GM12878 (cell line): ENCODE results near the gene COL6A1. TPM values are rescaled to one million over a fixed set of nuclear protein-coding genes. Genes with fewer than 3 reads are reported as not detected.

Experiments
- ATAC-seq: fragments of 200-7000 bp; cut with Tn5 transposase; 3 replicates; pipeline ENCODE4 v1.9.1; 2020; ENCODE audit warnings: mild to moderate bottlenecking, moderate library complexity
- BruUV-seq: library from RNA; stranded (reverse); fragments of 400-500 nt; replicated peaks from 2 replicates; lab custom pipeline; 2021; lab: Mats Ljungman, UMichigan
- CTCF ChIA-PET: fragments of 300-600 bp; sonication (Branson Sonifier 250); formaldehyde crosslinking; extraction: SDS; loops from one replicate; lab custom pipeline; 2021; ENCODE audit warnings: inconsistent platforms; lab: Yijun Ruan, JAX
- POLR2A ChIA-PET: fragments of 350-600 bp; formaldehyde crosslinking; extraction: SDS; loops from one replicate; lab custom pipeline; 2021; ENCODE audit warnings: inconsistent platforms; lab: Charles Lee
- RAD21 ChIA-PET: fragments of 300-600 bp; sonication (Branson Sonifier 250); formaldehyde crosslinking; loops from one replicate; lab custom pipeline; 2023; ENCODE audit warnings: antibody characterized with exemption; ENCODE audit not compliant: unreplicated experiment; lab: Charles Lee
- SMC1A ChIA-PET: fragments of 300-600 bp; sonication (Branson Sonifier 250); formaldehyde crosslinking; loops from one replicate; lab custom pipeline; 2023; ENCODE audit not compliant: unreplicated experiment, uncharacterized antibody; lab: Charles Lee
- DNase-seq: peaks from one replicate; pipeline ENCODE4 v3.0.0-alpha.2; 2011; ENCODE audit warnings: low read depth, low spot score
- FAIRE-seq: peaks from 3 replicates; lab custom pipeline; 2011; peaks lifted over from hg19 to GRCh38; lab: Jason Lieb, UNC
- H2AFZ ChIP-seq: 2 replicates; pipeline ENCODE4 v1.6.0; 2011; ENCODE audit warnings: low read depth, low read length, control low read depth; ENCODE audit not compliant: control insufficient read depth
- H3K27ac ChIP-seq: 2 replicates; pipeline ENCODE4 v1.5.1; 2011; ENCODE audit warnings: control low read depth; ENCODE audit not compliant: control insufficient read depth, insufficient read depth
- H3K27me3 ChIP-seq, 2 experiments: replicated peaks in 1 of 2; 2 replicates each; pipeline versions ENCODE4 v1.6.0 to v1.6.1; 2011; ENCODE audit warnings: low read length in 1 of 2; ENCODE audit not compliant: control insufficient read depth in 2 of 2, insufficient read depth in 2 of 2
- H3K36me3 ChIP-seq, 2 experiments: 2 replicates each; pipeline ENCODE4 v1.5.1; 2011; ENCODE audit warnings: low read length in 1 of 2; ENCODE audit not compliant: control insufficient read depth in 2 of 2, insufficient read depth in 2 of 2
- H3K4me1 ChIP-seq: 2 replicates; pipeline ENCODE4 v1.6.1; 2011; ENCODE audit warnings: mild to moderate bottlenecking, low read length, moderate library complexity, mixed read lengths; ENCODE audit not compliant: control insufficient read depth, insufficient read depth
- H3K4me2 ChIP-seq: 2 replicates; pipeline ENCODE4 v1.6.0; 2011; ENCODE audit warnings: control low read depth; ENCODE audit not compliant: control insufficient read depth, insufficient read depth
- H3K4me3 ChIP-seq: fragments of 200-600 bp; sonication (generic); 2 replicates; pipeline ENCODE4 v1.5.1; 2016
- H3K79me2 ChIP-seq: 2 replicates; pipeline ENCODE4 v1.6.0; 2011; ENCODE audit warnings: low read length; ENCODE audit not compliant: control insufficient read depth, insufficient read depth
- H3K9ac ChIP-seq: 2 replicates; pipeline ENCODE4 v1.8.0; 2011; ENCODE audit warnings: low read length, control low read depth, mixed read lengths; ENCODE audit not compliant: control insufficient read depth, insufficient read depth
- H3K9me3 ChIP-seq: replicated peaks from 3 replicates; pipeline ENCODE4 v1.5.1; 2011; ENCODE audit warnings: mild to moderate bottlenecking, low read length; ENCODE audit not compliant: control insufficient read depth, insufficient read depth
- H4K20me1 ChIP-seq: 2 replicates; pipeline ENCODE4 v1.6.0; 2011; ENCODE audit not compliant: control insufficient read depth, insufficient read depth
- ATF7 ChIP-seq: fragments of 450-650 bp; IDR thresholded peaks from 2 replicates; pipeline ENCODE4 v1.6.1; 2016; ENCODE audit warnings: low read depth, mild to moderate bottlenecking
- BHLHE40 ChIP-seq, 2 experiments: fragments of 450-650 bp in 1 of 2; IDR thresholded peaks; 2 replicates each; pipeline ENCODE4 v1.6.1; 2011 to 2017; ENCODE audit warnings: low read depth in 2 of 2, borderline replicate concordance in 1 of 2, improper control_type of control experiment in 1 of 2, low read length in 1 of 2, mild to moderate bottlenecking in 1 of 2
- BRCA1 ChIP-seq: IDR thresholded peaks from 2 replicates; pipeline ENCODE4 v1.6.1; 2011; ENCODE audit warnings: low read depth, low read length, improper control_type of control experiment
- EZH2 ChIP-seq: IDR thresholded peaks from 2 replicates; pipeline ENCODE4 v1.6.1; 2012; ENCODE audit warnings: low read depth, mild to moderate bottlenecking, control low read depth, inconsistent platforms, low read length, borderline replicate concordance; ENCODE audit not compliant: control insufficient read depth
- JUNB ChIP-seq: IDR thresholded peaks from 2 replicates; pipeline ENCODE4 v1.6.1; 2016; ENCODE audit warnings: antibody characterized with exemption, mild to moderate bottlenecking
- KAT2A ChIP-seq: conservative IDR thresholded peaks from 2 replicates; pipeline ENCODE4 v1.6.1; 2011; ENCODE audit warnings: low read depth, low read length; ENCODE audit not compliant: control insufficient read depth
- POLR2AphosphoS2 ChIP-seq: IDR thresholded peaks from 2 replicates; pipeline ENCODE4 v1.6.1; 2011; ENCODE audit warnings: low read depth, mild to moderate bottlenecking, low read length, improper control_type of control experiment, moderate library complexity
- SIN3A ChIP-seq: IDR thresholded peaks from 2 replicates; pipeline ENCODE4 v1.6.1; 2012; ENCODE audit warnings: low read depth, low read length, improper control_type of control experiment
- SMC3 ChIP-seq: IDR thresholded peaks from 2 replicates; pipeline ENCODE4 v1.6.1; 2011; ENCODE audit warnings: low read length, improper control_type of control experiment, borderline replicate concordance
- TCF12 ChIP-seq: IDR thresholded peaks from 2 replicates; pipeline ENCODE4 v1.6.1; 2011; ENCODE audit warnings: low read depth, mild to moderate bottlenecking, low read length
- YBX1 ChIP-seq: fragments of 450-650 bp; IDR thresholded peaks from 2 replicates; pipeline ENCODE4 v1.6.1; 2016; ENCODE audit warnings: antibody characterized with exemption
- ZBED1 ChIP-seq: IDR thresholded peaks from 2 replicates; pipeline ENCODE4 v1.6.1; 2016; ENCODE audit warnings: borderline replicate concordance
- ZNF24 ChIP-seq: fragments of 450-650 bp; IDR thresholded peaks from 2 replicates; pipeline ENCODE4 v1.6.1; 2017; ENCODE audit warnings: antibody characterized with exemption, mild to moderate bottlenecking
- WGBS: methylation state at CpG from one replicate; pipeline ENCODE4 v1.1.6; 2016; ENCODE audit warnings: low lambda C conversion rate; ENCODE audit not compliant: insufficient replicate concordance, insufficient coverage; ENCODE audit errors: missing lambda C conversion rate; 5-methylcytosine and 5-hydroxymethylcytosine counted together
- in situ Hi-C: fragments of 300-500 bp; cut with MboI; formaldehyde crosslinking; loops from 9 replicates; pipeline ENCODE4 v1.14.3; 2018; ENCODE audit warnings: mixed read lengths
- intact Hi-C: fragments of 100-400 bp; cut with micrococcal nuclease; formaldehyde crosslinking; loops from one replicate; pipeline ENCODE4 v1.14.2; 2022; ENCODE audit not compliant: unreplicated experiment
- polyA plus RNA-seq, 11 experiments: library from polyadenylated mRNA; depleted of rRNA in 4 of 11; unstranded in 6 of 11; stranded (reverse) in 5 of 11; fragments of >200 nt; fragmentation: Nextera tagmentation in 4 of 11; fragmentation: Illumina TruSeq in 1 of 11; extraction: Ambion mirVana in 4 of 11; extraction: Trizol in 1 of 11; gene quantifications; 1 replicate in 1 of 11; 2 replicates in 10 of 11; pipeline versions ENCODE4 v1.2.1 to v1.2.3, GENCODE V29; 2011 to 2016; ENCODE audit warnings: inconsistent platforms in 2 of 11, missing spikeins in 2 of 11, low read depth in 1 of 11
- total RNA-seq, 4 experiments: library from RNA; depleted of rRNA in 3 of 4; stranded (reverse); fragments of >200 nt in 3 of 4; fragmentation: Illumina TruSeq in 1 of 4; extraction: Trizol in 1 of 4; gene quantifications; 2 replicates each; pipeline versions ENCODE4 v1.2.1 to v1.2.3, GENCODE V29; 2013 to 2021
- TF ChIP-seq, protein P1 (sequence below): IDR thresholded peaks from 2 replicates; pipeline ENCODE4 v1.6.1; 2011; ENCODE audit warnings: borderline replicate concordance, low read depth, mild to moderate bottlenecking, moderate library complexity, low read length; ENCODE audit not compliant: insufficient read depth, poor library complexity, severe bottlenecking
- TF ChIP-seq, protein P2 (sequence below): fragments of 450-650 bp; IDR thresholded peaks from 2 replicates; pipeline ENCODE4 v1.6.1; 2017; ENCODE audit warnings: mild to moderate bottlenecking, moderate library complexity
- TF ChIP-seq, protein P3 (sequence below): fragments of 450-650 bp; IDR thresholded peaks from 2 replicates; pipeline ENCODE4 v1.6.1; 2016; ENCODE audit warnings: mild to moderate bottlenecking

The COL6A1 gene
- total and polyA plus RNA-seq, 10 of the 15 experiments (the other 5 are each of a cell fraction or from before 2014, with no cell fraction given), result 0.12 to 1.3 (median 0.20) TPM; not detected in 7

DNA sequence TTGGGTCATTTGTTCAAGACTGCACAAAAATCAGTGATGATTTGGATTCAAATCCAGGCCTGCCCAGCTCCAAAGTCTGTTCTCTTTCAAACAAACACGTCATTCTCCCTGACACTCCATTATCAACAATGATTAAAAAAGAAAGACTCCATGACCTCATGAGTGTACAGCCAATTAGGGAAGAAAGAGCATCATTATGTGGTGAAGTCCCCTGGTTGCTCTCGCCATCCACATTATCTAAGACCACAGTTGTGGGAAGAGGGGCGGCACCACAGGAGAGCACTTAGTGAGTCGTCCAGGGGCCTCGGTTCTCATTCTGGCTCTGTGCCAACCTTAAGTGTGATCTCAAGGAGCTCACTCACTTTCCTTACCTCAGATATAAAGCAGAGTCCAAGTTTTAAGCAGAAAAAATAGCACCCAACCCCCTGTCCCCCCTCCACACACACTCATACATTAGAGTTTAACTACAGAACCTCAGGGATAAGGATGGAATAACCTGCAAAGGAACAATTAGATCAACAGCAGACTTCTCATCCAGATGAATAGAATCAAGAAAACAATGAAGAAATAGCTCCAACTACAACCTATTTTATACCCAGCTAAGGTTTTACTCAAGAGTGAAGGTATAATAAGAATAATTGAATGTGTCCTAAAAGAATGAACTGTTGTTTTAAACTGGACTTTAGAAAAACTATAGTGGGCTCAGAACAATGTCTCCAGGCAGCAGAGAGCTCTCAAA is 47.8 kb downstream of the COL6A1 start:
- H2AFZ ChIP-seq, result no peak overlapping the region
- no peaks in the 10 kb centered on the region for H3K27me3 ChIP-seq
- BruUV-seq, result no TSS peak
- H3K79me2 ChIP-seq, result no peaks in the 10 kb centered on the region
- SMC1A ChIA-PET, result interaction anchor here (1.1 to 1.4 kb wide), 2 partner anchors 16 to 114 kb away, joined by 3 read pairs; no protein-coding TSS in a partner anchor
- no peak overlapping the region for H3K27ac ChIP-seq
- H3K4me1 ChIP-seq, result no peaks in the 10 kb centered on the region
- TF ChIP-seq TCF12 (no peak), ZNF24 (no peak), KAT2A (no peak), YBX1 (no peak), EZH2 (no peak), SMC3 (no peak), BRCA1 (no peak), ATF7 (no peak), SIN3A (no peak), ZBED1 (no peak), POLR2AphosphoS2 (no peak), JUNB (no peak), BHLHE40 (IDR thresholded peaks at IDR 0.05; ENCODE audit: borderline replicate concordance in 1 of 2, low read depth in 2 of 2, low read length in 1 of 2) (no peak)
- TF ChIP-seq, protein P1, sequence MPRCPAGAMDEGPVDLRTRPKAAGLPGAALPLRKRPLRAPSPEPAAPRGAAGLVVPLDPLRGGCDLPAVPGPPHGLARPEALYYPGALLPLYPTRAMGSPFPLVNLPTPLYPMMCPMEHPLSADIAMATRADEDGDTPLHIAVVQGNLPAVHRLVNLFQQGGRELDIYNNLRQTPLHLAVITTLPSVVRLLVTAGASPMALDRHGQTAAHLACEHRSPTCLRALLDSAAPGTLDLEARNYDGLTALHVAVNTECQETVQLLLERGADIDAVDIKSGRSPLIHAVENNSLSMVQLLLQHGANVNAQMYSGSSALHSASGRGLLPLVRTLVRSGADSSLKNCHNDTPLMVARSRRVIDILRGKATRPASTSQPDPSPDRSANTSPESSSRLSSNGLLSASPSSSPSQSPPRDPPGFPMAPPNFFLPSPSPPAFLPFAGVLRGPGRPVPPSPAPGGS, result no peak
- TF ChIP-seq, protein P2, sequence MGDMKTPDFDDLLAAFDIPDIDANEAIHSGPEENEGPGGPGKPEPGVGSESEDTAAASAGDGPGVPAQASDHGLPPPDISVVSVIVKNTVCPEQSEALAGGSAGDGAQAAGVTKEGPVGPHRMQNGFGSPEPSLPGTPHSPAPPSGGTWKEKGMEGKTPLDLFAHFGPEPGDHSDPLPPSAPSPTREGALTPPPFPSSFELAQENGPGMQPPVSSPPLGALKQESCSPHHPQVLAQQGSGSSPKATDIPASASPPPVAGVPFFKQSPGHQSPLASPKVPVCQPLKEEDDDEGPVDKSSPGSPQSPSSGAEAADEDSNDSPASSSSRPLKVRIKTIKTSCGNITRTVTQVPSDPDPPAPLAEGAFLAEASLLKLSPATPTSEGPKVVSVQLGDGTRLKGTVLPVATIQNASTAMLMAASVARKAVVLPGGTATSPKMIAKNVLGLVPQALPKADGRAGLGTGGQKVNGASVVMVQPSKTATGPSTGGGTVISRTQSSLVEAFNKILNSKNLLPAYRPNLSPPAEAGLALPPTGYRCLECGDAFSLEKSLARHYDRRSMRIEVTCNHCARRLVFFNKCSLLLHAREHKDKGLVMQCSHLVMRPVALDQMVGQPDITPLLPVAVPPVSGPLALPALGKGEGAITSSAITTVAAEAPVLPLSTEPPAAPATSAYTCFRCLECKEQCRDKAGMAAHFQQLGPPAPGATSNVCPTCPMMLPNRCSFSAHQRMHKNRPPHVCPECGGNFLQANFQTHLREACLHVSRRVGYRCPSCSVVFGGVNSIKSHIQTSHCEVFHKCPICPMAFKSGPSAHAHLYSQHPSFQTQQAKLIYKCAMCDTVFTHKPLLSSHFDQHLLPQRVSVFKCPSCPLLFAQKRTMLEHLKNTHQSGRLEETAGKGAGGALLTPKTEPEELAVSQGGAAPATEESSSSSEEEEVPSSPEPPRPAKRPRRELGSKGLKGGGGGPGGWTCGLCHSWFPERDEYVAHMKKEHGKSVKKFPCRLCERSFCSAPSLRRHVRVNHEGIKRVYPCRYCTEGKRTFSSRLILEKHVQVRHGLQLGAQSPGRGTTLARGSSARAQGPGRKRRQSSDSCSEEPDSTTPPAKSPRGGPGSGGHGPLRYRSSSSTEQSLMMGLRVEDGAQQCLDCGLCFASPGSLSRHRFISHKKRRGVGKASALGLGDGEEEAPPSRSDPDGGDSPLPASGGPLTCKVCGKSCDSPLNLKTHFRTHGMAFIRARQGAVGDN, result no peak
- TF ChIP-seq, protein P3, sequence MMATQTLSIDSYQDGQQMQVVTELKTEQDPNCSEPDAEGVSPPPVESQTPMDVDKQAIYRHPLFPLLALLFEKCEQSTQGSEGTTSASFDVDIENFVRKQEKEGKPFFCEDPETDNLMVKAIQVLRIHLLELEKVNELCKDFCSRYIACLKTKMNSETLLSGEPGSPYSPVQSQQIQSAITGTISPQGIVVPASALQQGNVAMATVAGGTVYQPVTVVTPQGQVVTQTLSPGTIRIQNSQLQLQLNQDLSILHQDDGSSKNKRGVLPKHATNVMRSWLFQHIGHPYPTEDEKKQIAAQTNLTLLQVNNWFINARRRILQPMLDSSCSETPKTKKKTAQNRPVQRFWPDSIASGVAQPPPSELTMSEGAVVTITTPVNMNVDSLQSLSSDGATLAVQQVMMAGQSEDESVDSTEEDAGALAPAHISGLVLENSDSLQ, result no peak
- FAIRE-seq (no peak), ATAC-seq (no peak), DNase-seq (no peak)
- POLR2A ChIA-PET, result no interaction called here
- intact Hi-C loops, result no loop called here
- no peaks in the 10 kb centered on the region for H4K20me1 ChIP-seq
- H3K9me3 ChIP-seq, result no peaks in the 10 kb centered on the region; the same call in 2 of the 3 replicates
- in situ Hi-C loops, result no loop called here
- H3K4me3 ChIP-seq, result no peak overlapping the region
- CTCF ChIA-PET, result no interaction called here
- no peaks in the 10 kb centered on the region for H3K36me3 ChIP-seq
- H3K4me2 ChIP-seq, result no peak overlapping the region
- RAD21 ChIA-PET, result no interaction called here
- WGBS, result 25% methylated on average over 5 of the region's 5 CpGs
- no peak overlapping the region for H3K9ac ChIP-seq
